ENCODE data around the gene JAK2. TPM values are rescaled to one million over a fixed set of nuclear protein-coding genes. Genes with fewer than 3 reads are reported as not detected.

Gene JAK2
- polyA plus RNA-seq, 2 of the 4 experiments (the other 2 are of a cell fraction), result 2.9 to 7.7 TPM

DNA sequence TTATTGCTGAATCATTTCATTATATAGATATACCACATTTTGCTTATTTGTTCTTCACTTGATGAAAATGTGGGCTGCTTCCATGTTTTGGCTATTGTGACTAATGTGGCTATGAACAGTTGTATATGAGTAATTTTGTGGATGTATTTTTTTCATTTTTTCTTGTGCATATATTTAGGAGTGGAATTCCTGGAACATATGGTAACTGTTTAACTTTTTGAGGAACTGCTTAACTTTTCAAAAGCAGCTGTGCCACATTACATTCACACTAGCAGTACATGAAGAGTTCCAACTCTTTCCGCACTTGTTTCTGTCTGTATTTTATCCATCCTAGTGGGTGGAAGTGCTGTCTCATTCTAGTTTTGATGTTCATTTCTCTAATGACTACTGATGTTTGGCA is 67.8 kb downstream of the JAK2 start (continued):
- TF ChIP-seq FOSL2 (IDR thresholded peaks at IDR 0.05) (no peak), FOSL2 (CRISPR knock-in tag; IDR thresholded peaks at IDR 0.05) (no peak), FOSB (CRISPR knock-in tag; IDR thresholded peaks at IDR 0.05) (no peak), SMC3 (IDR thresholded peaks at IDR 0.05) (no peak)
- TF ChIP-seq, protein P1, sequence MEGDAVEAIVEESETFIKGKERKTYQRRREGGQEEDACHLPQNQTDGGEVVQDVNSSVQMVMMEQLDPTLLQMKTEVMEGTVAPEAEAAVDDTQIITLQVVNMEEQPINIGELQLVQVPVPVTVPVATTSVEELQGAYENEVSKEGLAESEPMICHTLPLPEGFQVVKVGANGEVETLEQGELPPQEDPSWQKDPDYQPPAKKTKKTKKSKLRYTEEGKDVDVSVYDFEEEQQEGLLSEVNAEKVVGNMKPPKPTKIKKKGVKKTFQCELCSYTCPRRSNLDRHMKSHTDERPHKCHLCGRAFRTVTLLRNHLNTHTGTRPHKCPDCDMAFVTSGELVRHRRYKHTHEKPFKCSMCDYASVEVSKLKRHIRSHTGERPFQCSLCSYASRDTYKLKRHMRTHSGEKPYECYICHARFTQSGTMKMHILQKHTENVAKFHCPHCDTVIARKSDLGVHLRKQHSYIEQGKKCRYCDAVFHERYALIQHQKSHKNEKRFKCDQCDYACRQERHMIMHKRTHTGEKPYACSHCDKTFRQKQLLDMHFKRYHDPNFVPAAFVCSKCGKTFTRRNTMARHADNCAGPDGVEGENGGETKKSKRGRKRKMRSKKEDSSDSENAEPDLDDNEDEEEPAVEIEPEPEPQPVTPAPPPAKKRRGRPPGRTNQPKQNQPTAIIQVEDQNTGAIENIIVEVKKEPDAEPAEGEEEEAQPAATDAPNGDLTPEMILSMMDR (IDR thresholded peaks at IDR 0.05), result no peak

DNA sequence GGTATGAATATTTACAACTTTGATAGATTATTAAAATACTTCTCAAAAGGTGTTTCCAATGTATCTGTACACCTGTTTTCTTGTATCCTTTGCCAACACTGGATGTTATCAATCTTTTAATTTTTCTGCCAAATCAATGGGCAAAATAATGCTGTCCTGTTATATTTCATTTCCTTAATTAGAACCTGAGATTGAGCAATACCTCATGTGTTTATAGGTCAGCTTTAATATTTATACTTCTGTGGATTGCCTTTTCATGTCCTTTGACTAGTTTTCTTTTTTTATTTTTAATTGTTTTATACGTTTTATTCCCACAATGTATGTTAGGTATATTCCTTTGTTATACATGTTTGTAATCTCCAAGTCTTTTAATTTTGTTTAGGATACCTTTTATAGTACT is 77.6 kb downstream of the JAK2 start:
- Histone ChIP-seq H3K4me1 (no peaks in the 10 kb centered on the region), H3K4me3 (no peak overlapping the region), H3K27ac (no peak overlapping the region), H3K9me3 (no peaks in the 10 kb centered on the region), H3K4me2 (no peak overlapping the region)
- ChIA-PET CTCF (no interaction called here), POLR2A (no interaction called here)
- no peak for FAIRE-seq
- WGBS (ENCODE audit: missing lambda C conversion rate), result 61% methylated on average over 1 of the region's 1 CpG
- no peak for DNase-seq (ENCODE audit: low read depth in 1 of 2, low spot score in 1 of 2)
- ATAC-seq, result no peak
- TF ChIP-seq ZNF302 (CRISPR knock-in tag; IDR thresholded peaks at IDR 0.05) (no peak), EHMT2 (IDR thresholded peaks at IDR 0.05; ENCODE audit: low read depth) (no peak), POLR2A (IDR thresholded peaks at IDR 0.05; ENCODE audit: low read length) (no peak)
- TF ChIP-seq, protein P1 (IDR thresholded peaks at IDR 0.05), result no peak

DNA sequence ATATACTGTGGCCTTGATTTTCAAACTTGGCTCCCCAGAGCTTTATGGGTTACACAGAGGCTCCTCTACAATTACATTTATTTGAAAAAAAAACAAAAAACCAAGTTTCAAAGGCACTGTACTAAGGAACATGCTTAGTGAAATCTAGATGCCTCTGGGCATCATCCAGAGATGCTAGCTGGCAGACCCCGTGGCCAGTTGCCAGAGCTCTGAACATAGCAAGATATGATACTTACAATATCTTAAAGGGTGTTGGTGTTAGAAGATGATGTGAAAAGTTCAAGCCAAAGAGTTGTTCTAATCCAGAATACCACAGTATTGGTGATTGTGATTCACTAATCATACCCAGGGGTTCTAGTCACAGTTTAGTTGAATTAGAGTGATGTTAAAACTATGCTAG is 87.8 kb downstream of the JAK2 start:
- ATAC-seq (no peak), FAIRE-seq (no peak), DNase-seq (ENCODE audit: low read depth in 1 of 2, low spot score in 1 of 2) (no peak)
- Histone ChIP-seq H3K4me2 (no peak overlapping the region), H3K9me3 (no peaks in the 10 kb centered on the region), H3K4me1 (no peaks in the 10 kb centered on the region), H3K4me3 (no peak overlapping the region), H3K27ac (no peak overlapping the region)
- 95% methylated on average over 1 of the region's 1 CpG for WGBS (ENCODE audit: missing lambda C conversion rate)
- POLR2A ChIA-PET, result no interaction called here
- no peak for TF ChIP-seq GATA3 (IDR thresholded peaks at IDR 0.05; ENCODE audit: borderline replicate concordance)
- CTCF ChIA-PET, result no interaction called here

DNA sequence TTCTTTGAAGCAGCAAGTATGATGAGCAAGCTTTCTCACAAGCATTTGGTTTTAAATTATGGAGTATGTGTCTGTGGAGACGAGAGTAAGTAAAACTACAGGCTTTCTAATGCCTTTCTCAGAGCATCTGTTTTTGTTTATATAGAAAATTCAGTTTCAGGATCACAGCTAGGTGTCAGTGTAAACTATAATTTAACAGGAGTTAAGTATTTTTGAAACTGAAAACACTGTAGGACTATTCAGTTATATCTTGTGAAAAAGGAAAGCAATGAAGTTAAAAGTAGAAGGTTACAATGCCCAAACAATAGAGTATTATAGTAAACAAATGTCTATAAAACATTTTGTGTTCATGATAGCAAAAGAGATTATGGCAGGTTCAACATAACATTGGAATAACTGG is 88.6 kb downstream of the JAK2 start:
- no peak for ATAC-seq
- TF ChIP-seq, protein P1 (IDR thresholded peaks at IDR 0.05), result 0 out of 3 replicates have a peak, but pooled peaks have one; percentile 12
- TF ChIP-seq, protein P2, sequence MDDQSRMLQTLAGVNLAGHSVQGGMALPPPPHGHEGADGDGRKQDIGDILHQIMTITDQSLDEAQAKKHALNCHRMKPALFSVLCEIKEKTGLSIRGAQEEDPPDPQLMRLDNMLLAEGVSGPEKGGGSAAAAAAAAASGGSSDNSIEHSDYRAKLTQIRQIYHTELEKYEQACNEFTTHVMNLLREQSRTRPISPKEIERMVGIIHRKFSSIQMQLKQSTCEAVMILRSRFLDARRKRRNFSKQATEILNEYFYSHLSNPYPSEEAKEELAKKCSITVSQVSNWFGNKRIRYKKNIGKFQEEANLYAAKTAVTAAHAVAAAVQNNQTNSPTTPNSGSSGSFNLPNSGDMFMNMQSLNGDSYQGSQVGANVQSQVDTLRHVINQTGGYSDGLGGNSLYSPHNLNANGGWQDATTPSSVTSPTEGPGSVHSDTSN (IDR thresholded peaks at IDR 0.05), result no peak
- no peaks in the 10 kb centered on the region for H3K9me3 ChIP-seq
- WGBS (ENCODE audit: missing lambda C conversion rate), result 76% methylated on average over 1 of the region's 1 CpG
- no peak overlapping the region for H3K27ac ChIP-seq
- DNase-seq (ENCODE audit: low read depth in 1 of 2, low spot score in 1 of 2), result no peak
- POLR2A ChIA-PET, result no interaction called here
- no peak overlapping the region for H3K4me3 ChIP-seq
- CTCF ChIA-PET, result no interaction called here
- H3K4me2 ChIP-seq, result no peak overlapping the region
- no peaks in the 10 kb centered on the region for H3K4me1 ChIP-seq
- peak; percentile 79 for FAIRE-seq

DNA sequence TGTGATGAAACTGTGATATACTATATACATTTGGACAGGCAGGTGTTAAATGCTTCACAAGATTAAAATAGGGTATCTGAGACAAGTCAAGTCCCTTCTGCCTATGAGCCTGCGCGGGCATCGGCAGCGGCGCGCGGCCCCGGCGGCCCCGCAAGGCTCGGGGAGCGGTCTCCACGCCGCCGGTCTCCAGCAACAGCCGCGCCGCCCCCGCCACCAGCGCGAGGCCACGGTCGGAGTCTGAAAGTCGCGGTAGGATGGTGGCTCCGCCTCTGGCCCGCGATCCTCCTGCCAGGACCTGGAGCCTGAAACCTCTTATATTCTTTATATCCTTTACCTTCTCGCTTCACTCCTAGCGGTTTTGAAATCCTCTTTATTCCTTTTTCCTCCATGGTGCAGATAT is 100.9 kb downstream of the JAK2 start:
- 96% methylated on average over 30 of the region's 30 CpGs for whole genome bisulfite sequencing (ENCODE audit: missing lambda C conversion rate)
- Histone ChIP-seq H3K4me3 (no peak overlapping the region), H3K27ac (no peak overlapping the region), H3K9me3 (no peaks in the 10 kb centered on the region), H3K4me1 (no peaks in the 10 kb centered on the region), H3K4me2 (no peak overlapping the region)
- POLR2A ChIA-PET, result no interaction called here
- ATAC-seq (no peak), DNase-seq (ENCODE audit: low read depth in 1 of 2, low spot score in 1 of 2) (no peak), FAIRE-seq (no peak)
- CTCF ChIA-PET, result no interaction called here
- TF ChIP-seq PHF8 (IDR thresholded peaks at IDR 0.05; ENCODE audit: borderline replicate concordance, low read depth) (no peak), FOXS1 (CRISPR knock-in tag; IDR thresholded peaks at IDR 0.05) (no peak), CEBPB (IDR thresholded peaks at IDR 0.05) (no peak), JUNB (IDR thresholded peaks at IDR 0.05) (no peak), ZFP36 (IDR thresholded peaks at IDR 0.05; ENCODE audit: borderline replicate concordance, partially characterized antibody) (no peak), HOXB5 (CRISPR knock-in tag; IDR thresholded peaks at IDR 0.05) (no peak), GATA3 (IDR thresholded peaks at IDR 0.05; ENCODE audit: borderline replicate concordance) (no peak), KDM5A (IDR thresholded peaks at IDR 0.05) (no peak), JUN (IDR thresholded peaks at IDR 0.05) (no peak), RAD21 (conservative IDR thresholded peaks at IDR 0.05 in 1 of 2, IDR thresholded peaks at IDR 0.05 in 1 of 2) (no peak), ESRRA (IDR thresholded peaks at IDR 0.05; ENCODE audit: borderline replicate concordance, low read length) (no peak), RNF2 (IDR thresholded peaks at IDR 0.05; ENCODE audit: borderline replicate concordance, low read depth) (no peak)
- TF ChIP-seq, protein P3, sequence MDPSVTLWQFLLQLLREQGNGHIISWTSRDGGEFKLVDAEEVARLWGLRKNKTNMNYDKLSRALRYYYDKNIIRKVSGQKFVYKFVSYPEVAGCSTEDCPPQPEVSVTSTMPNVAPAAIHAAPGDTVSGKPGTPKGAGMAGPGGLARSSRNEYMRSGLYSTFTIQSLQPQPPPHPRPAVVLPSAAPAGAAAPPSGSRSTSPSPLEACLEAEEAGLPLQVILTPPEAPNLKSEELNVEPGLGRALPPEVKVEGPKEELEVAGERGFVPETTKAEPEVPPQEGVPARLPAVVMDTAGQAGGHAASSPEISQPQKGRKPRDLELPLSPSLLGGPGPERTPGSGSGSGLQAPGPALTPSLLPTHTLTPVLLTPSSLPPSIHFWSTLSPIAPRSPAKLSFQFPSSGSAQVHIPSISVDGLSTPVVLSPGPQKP (IDR thresholded peaks at IDR 0.05; ENCODE audit: low read depth, low read length), result no peak

Data from A549 (cell line).